PC-3 (cell line): ENCODE results near the gene FBXL16. TPM values are rescaled to one million over a fixed set of nuclear protein-coding genes. Genes with fewer than 3 reads are reported as not detected.

Experiments used
- ATAC-seq: fragments of 200-7000 bp; cut with Tn5 transposase; 2 replicates; pipeline ENCODE4 v1.9.1; 2020; ENCODE audit warnings: mild to moderate bottlenecking, moderate library complexity
- BruUV-seq: library from RNA; stranded (reverse); fragments of 400-500 nt; replicated peaks from 2 replicates; lab custom pipeline; 2021; lab: Mats Ljungman, UMichigan
- CTCF ChIA-PET: fragments of 300-600 bp; sonication (Branson Sonifier 250); formaldehyde crosslinking; loops from one replicate; lab custom pipeline; 2022; ENCODE audit warnings: antibody characterized with exemption; lab: Charles Lee
- POLR2A ChIA-PET: fragments of 300-600 bp; sonication (Branson Sonifier 250); formaldehyde crosslinking; loops from one replicate; lab custom pipeline; 2022; ENCODE audit warnings: antibody characterized with exemption; ENCODE audit not compliant: unreplicated experiment; lab: Charles Lee
- DNase-seq: peaks from one replicate; pipeline ENCODE4 v3.0.0-alpha.2; 2015
- H2AFZ ChIP-seq: fragments of 300-600 bp; sonication (generic); 2 replicates; pipeline ENCODE4 v1.6.0; 2016; ENCODE audit warnings: antibody characterized with exemption, low read length
- H3F3A ChIP-seq: fragments of 300-600 bp; sonication (generic); one replicate; pipeline ENCODE4 v1.6.0; 2017; ENCODE audit warnings: antibody characterized with exemption, low read length, control low read depth, mild to moderate bottlenecking; ENCODE audit not compliant: unreplicated experiment
- H3K27ac ChIP-seq: fragments of 300-600 bp; sonication (generic); 2 replicates; pipeline ENCODE4 v1.5.1; 2016; ENCODE audit warnings: mild to moderate bottlenecking, low read length
- H3K27me3 ChIP-seq: fragments of 300-600 bp; sonication (generic); 2 replicates; pipeline ENCODE4 v1.6.1; 2016; ENCODE audit warnings: low read length, mixed read lengths
- H3K36me3 ChIP-seq: fragments of 300-600 bp; sonication (generic); 2 replicates; pipeline ENCODE4 v1.6.1; 2016; ENCODE audit warnings: low read depth, mixed run types, low read length, mixed read lengths
- H3K4me1 ChIP-seq: fragments of 300-600 bp; sonication (generic); 2 replicates; pipeline ENCODE4 v1.5.1; 2016; ENCODE audit warnings: low read length; ENCODE audit not compliant: insufficient read depth
- H3K4me2 ChIP-seq: fragments of 300-600 bp; sonication (generic); 2 replicates; pipeline ENCODE4 v1.6.0; 2016; ENCODE audit warnings: low read length
- H3K4me3 ChIP-seq: fragments of 300-600 bp; sonication (generic); 2 replicates; pipeline ENCODE4 v1.5.1; 2016; ENCODE audit warnings: mild to moderate bottlenecking, low read length, mixed read lengths
- H3K79me2 ChIP-seq: fragments of 300-600 bp; sonication (generic); 2 replicates; pipeline ENCODE4 v1.6.1; 2017; ENCODE audit warnings: low read length, mixed read lengths
- H3K9ac ChIP-seq: fragments of 300-600 bp; sonication (generic); 2 replicates; pipeline ENCODE4 v1.6.0; 2016; ENCODE audit warnings: mild to moderate bottlenecking, low read length
- H3K9me2 ChIP-seq: fragments of 300-600 bp; sonication (generic); replicated peaks from 2 replicates; pipeline ENCODE4 v1.6.1; 2016; ENCODE audit warnings: mixed run types, low read length, mixed read lengths
- H3K9me3 ChIP-seq: fragments of 300-600 bp; sonication (generic); 2 replicates; pipeline ENCODE4 v1.6.1; 2016; ENCODE audit warnings: low read length, mixed read lengths
- H4K20me1 ChIP-seq: fragments of 300-600 bp; sonication (generic); 2 replicates; pipeline ENCODE4 v1.6.1; 2016; ENCODE audit warnings: low read length, mixed read lengths
- EZH2 ChIP-seq: fragments of 300-600 bp; sonication (generic); IDR thresholded peaks from one replicate; pipeline ENCODE4 v1.6.1; 2017; ENCODE audit warnings: antibody characterized with exemption, mild to moderate bottlenecking, low read length; ENCODE audit not compliant: unreplicated experiment
- EZH2phosphoT487 ChIP-seq: fragments of 300-600 bp; sonication (generic); IDR thresholded peaks from 2 replicates; pipeline ENCODE4 v1.6.1; 2018; ENCODE audit warnings: mild to moderate bottlenecking, antibody characterized with exemption, low read length, borderline replicate concordance
- intact Hi-C: fragments of 100-400 bp; cut with micrococcal nuclease; formaldehyde crosslinking; loops from 2 replicates; pipeline ENCODE4 v1.9.0; 2023
- total RNA-seq: library from RNA; depleted of rRNA; stranded (reverse); fragments of >200 nt; gene quantifications from 2 replicates; pipeline ENCODE4 v1.2.3, GENCODE V29; 2014
- TF ChIP-seq, protein P1 (sequence below): fragments of 300-600 bp; sonication (generic); conservative IDR thresholded peaks from 2 replicates; pipeline ENCODE4 v1.5.1; 2017; ENCODE audit warnings: antibody characterized with exemption, low read depth, mild to moderate bottlenecking, low read length

The FBXL16 gene
- total RNA-seq, 1 experiment from 2014 or later = 7.5 TPM

GRCh38 chr16:645852-646678 is 59.5 kb downstream of the FBXL16 start:
- CTCF ChIA-PET = no interaction called here
- peak; percentile 3; the same call in 1 of the 2 replicates for ATAC-seq
- peak; percentile 52 for DNase-seq

GRCh38 chr16:644556-644955 is 61.0 kb downstream of the FBXL16 start:
- H4K20me1 ChIP-seq = no peaks in the 10 kb centered on the region
- H2AFZ ChIP-seq = no peak overlapping the region
- CTCF ChIA-PET = no interaction called here
- no peaks in the 10 kb centered on the region for H3K9me2 ChIP-seq
- no peak overlapping the region for H3K4me3 ChIP-seq
- H3F3A ChIP-seq = no peaks in the 10 kb centered on the region
- TF ChIP-seq, protein P1, sequence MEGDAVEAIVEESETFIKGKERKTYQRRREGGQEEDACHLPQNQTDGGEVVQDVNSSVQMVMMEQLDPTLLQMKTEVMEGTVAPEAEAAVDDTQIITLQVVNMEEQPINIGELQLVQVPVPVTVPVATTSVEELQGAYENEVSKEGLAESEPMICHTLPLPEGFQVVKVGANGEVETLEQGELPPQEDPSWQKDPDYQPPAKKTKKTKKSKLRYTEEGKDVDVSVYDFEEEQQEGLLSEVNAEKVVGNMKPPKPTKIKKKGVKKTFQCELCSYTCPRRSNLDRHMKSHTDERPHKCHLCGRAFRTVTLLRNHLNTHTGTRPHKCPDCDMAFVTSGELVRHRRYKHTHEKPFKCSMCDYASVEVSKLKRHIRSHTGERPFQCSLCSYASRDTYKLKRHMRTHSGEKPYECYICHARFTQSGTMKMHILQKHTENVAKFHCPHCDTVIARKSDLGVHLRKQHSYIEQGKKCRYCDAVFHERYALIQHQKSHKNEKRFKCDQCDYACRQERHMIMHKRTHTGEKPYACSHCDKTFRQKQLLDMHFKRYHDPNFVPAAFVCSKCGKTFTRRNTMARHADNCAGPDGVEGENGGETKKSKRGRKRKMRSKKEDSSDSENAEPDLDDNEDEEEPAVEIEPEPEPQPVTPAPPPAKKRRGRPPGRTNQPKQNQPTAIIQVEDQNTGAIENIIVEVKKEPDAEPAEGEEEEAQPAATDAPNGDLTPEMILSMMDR = no peak
- TF ChIP-seq EZH2phosphoT487 (no peak), EZH2 (no peak)
- H3K27me3 ChIP-seq = no peaks in the 10 kb centered on the region
- intact Hi-C loops = no loop called here
- no peaks in the 10 kb centered on the region for H3K36me3 ChIP-seq
- peaks cover 42% of the 10 kb centered on the region for H3K79me2 ChIP-seq
- H3K27ac ChIP-seq = peak overlapping the region; percentile 19; the same call in 1 of the 2 replicates
- no peaks in the 10 kb centered on the region for H3K9me3 ChIP-seq
- no peak overlapping the region for H3K4me2 ChIP-seq
- BruUV-seq = no TSS peak
- POLR2A ChIA-PET = interaction anchor here (0.9 kb wide), 1 partner anchor 51 kb away, joined by 5 read pairs; no protein-coding TSS in a partner anchor
- DNase-seq (no peak), ATAC-seq (no peak)
- H3K9ac ChIP-seq = no peak overlapping the region
- peaks cover 38% of the 10 kb centered on the region for H3K4me1 ChIP-seq

More at GRCh38 chr16:645852-646678, 59.5 kb downstream of the FBXL16 start:
- intact Hi-C loops = no loop called here
- Histone ChIP-seq H3K36me3 (no peaks in the 10 kb centered on the region), H3K79me2 (peaks cover 42% of the 10 kb centered on the region), H4K20me1 (no peaks in the 10 kb centered on the region), H3K4me3 (peak overlapping the region; percentile 37; the same call in 1 of the 2 replicates), H3K9me3 (no peaks in the 10 kb centered on the region), H3K9ac (no peak overlapping the region), H3K4me1 (peaks cover 42% of the 10 kb centered on the region), H2AFZ (no peak overlapping the region), H3K4me2 (peak overlapping the region; percentile 69), H3K9me2 (no peaks in the 10 kb centered on the region), H3F3A (no peaks in the 10 kb centered on the region), H3K27me3 (no peaks in the 10 kb centered on the region), H3K27ac (peak overlapping the region; percentile 74)
- POLR2A ChIA-PET = no interaction called here
- no TSS peak for BruUV-seq
- TF ChIP-seq EZH2 (no peak), EZH2phosphoT487 (no peak)
- TF ChIP-seq, protein P1 = no peak

- Histone ChIP-seq H3K4me1 (peaks cover 31% of the 10 kb centered on the region), H3K4me3 (peak overlapping the region; percentile 81), H3K9me2 (no peaks in the 10 kb centered on the region), H3K79me2 (peaks cover 42% of the 10 kb centered on the region), H3K27ac (no peak overlapping the region), H4K20me1 (no peaks in the 10 kb centered on the region), H3K27me3 (no peaks in the 10 kb centered on the region), H3F3A (no peaks in the 10 kb centered on the region), H3K4me2 (peak overlapping the region; percentile 93), H3K36me3 (no peaks in the 10 kb centered on the region), H3K9me3 (no peaks in the 10 kb centered on the region), H3K9ac (peak overlapping the region; percentile 67), H2AFZ (no peak overlapping the region)
- no peak for ATAC-seq
- TF ChIP-seq, protein P1 = no peak
- TF ChIP-seq EZH2 = no peak
- CTCF ChIA-PET = interaction anchor here (0.6 kb wide), 1 partner anchor 8 kb away, joined by 3 read pairs; no protein-coding TSS in a partner anchor
- TSS peak; percentile 33 for BruUV-seq
- no peak for DNase-seq
- intact Hi-C loops = no loop called here
- POLR2A ChIA-PET = no interaction called here
Measured at GRCh38 chr16:643050-643368, 62.6 kb downstream of the FBXL16 start.
